ENCODE data around the gene PREX1. TPM values are rescaled to one million over a fixed set of nuclear protein-coding genes. Genes with fewer than 3 reads are reported as not detected.

PREX1 gene
- total and polyA plus RNA-seq, 2 of the 4 experiments (the other 2 are of a cell fraction), result 0.67 to 0.72 TPM

- CTCF ChIA-PET, result no interaction called here
- in situ Hi-C loops (cut with MboI; ENCODE audit: low sequenced_read_pairs), result no loop called here
Observed at GRCh38 chr20:48665785-48666184, 162.0 kb downstream of the PREX1 start.

More at GRCh38 chr20:48665785-48666184, 162.0 kb downstream of the PREX1 start:
- Histone ChIP-seq H3K79me1 (ENCODE audit: low read depth in 1 of 2, low read length in 2 of 2) (no peaks in the 10 kb centered on the region), H3K56ac (ENCODE audit: extremely low read depth, insufficient read depth, low read length) (no peak overlapping the region), H3K23ac (ENCODE audit: low read depth, low read length) (no peak overlapping the region), H2AK9ac (replicated peaks; ENCODE audit: low read depth, low read length, poor library complexity) (no peak overlapping the region), H2AFZ (replicated peaks; ENCODE audit: low read length, poor library complexity) (no peak overlapping the region), H4K91ac (ENCODE audit: insufficient read depth, low read depth, low read length) (no peak overlapping the region), H2BK20ac (ENCODE audit: low read depth, low read length) (no peak overlapping the region), H3K4me3 (ENCODE audit: insufficient read depth, low read depth, low read length) (no peak overlapping the region), H3K9me1 (ENCODE audit: insufficient read depth, low read length) (no peaks in the 10 kb centered on the region; the same call in 1 of the 2 replicates), H2BK5ac (ENCODE audit: low read depth, low read length, poor library complexity, severe bottlenecking) (no peak overlapping the region), H3K36me3 (ENCODE audit: control insufficient read depth, insufficient read depth, low read length) (no peaks in the 10 kb centered on the region), H2BK15ac (ENCODE audit: low read depth, low read length) (no peak overlapping the region), H3K4ac (ENCODE audit: low read depth, low read length) (no peak overlapping the region), H3K27ac (ENCODE audit: insufficient read depth, low read length) (no peak overlapping the region), H3K18ac (ENCODE audit: low read depth, low read length) (no peak overlapping the region), H2AK5ac (ENCODE audit: low read depth, low read length) (no peak overlapping the region), H3K9me3 (ENCODE audit: control insufficient read depth, insufficient read depth, low read length) (no peaks in the 10 kb centered on the region), H4K8ac (ENCODE audit: low read depth in 2 of 2, low read length in 2 of 2) (no peak overlapping the region), H2BK120ac (ENCODE audit: low read depth, low read length) (no peak overlapping the region), H3K9ac (ENCODE audit: low read depth, low read length) (no peak overlapping the region), H4K20me1 (ENCODE audit: insufficient read depth, low read length) (no peaks in the 10 kb centered on the region), H3K27me3 (ENCODE audit: control insufficient read depth, insufficient read depth, low read length) (no peaks in the 10 kb centered on the region), H3K4me2 (ENCODE audit: low read depth, low read length) (no peak overlapping the region), H3K14ac (replicated peaks; ENCODE audit: low read depth, low read length) (no peak overlapping the region), H4K5ac (ENCODE audit: low read depth, low read length) (no peak overlapping the region), H3K4me1 (ENCODE audit: control insufficient read depth, insufficient read depth, low read length) (peaks cover 6% of the 10 kb centered on the region; the same call in 1 of the 2 replicates)
- POLR2A ChIA-PET (ENCODE audit: unreplicated experiment), result no interaction called here
- dilution Hi-C loops (cut with HindIII; ENCODE audit: low sequenced_read_pairs, unreplicated experiment), result no loop called here
- DNase-seq, result no peak
- no CpG with 5 or more reads among the region's 8 CpGs for WGBS, 2 experiments (ENCODE audit: extremely low coverage in 2 of 2, insufficient read length in 1 of 2)
- TF ChIP-seq CHD1 (IDR thresholded peaks at IDR 0.05; ENCODE audit: low read depth, low read length) (no peak), NFE2L2 (IDR thresholded peaks at IDR 0.05; ENCODE audit: low read depth, low read length) (no peak), CTCF (conservative IDR thresholded peaks at IDR 0.05; ENCODE audit: low read depth, low read length) (no peak), BHLHE40 (IDR thresholded peaks at IDR 0.05; ENCODE audit: low read depth, low read length) (no peak), RCOR1 (IDR thresholded peaks at IDR 0.05; ENCODE audit: insufficient replicate concordance, low read length) (no peak)
- intact Hi-C loops (cut with micrococcal nuclease), result no loop called here
- no TSS peak for BruUV-seq (replicated peaks)
- ATAC-seq (ENCODE audit: low read depth), result no peak
